GM19240 (cell line): ENCODE measurements around the gene PRSS23.
"Not testable (repeated sequence)": the region's sequence is repeated elsewhere in the genome, so short reads cannot be mapped to it uniquely, and the experiment has no call there.

ENCODE experiments used
- DNase-seq: peaks from one replicate; pipeline ENCODE4 v3.0.0; 2011; ENCODE audit warnings: low spot score; ENCODE audit not compliant: insufficient read length

PRSS23 gene

GRCh38 chr11:86812322-86812670, 12.0 kb downstream of the PRSS23 start:
- DNase-seq: no peak

- DNase-seq: no peak
These were observed 12.6 kb downstream of the PRSS23 start for GRCh38 chr11:86812981-86813380.

DNA sequence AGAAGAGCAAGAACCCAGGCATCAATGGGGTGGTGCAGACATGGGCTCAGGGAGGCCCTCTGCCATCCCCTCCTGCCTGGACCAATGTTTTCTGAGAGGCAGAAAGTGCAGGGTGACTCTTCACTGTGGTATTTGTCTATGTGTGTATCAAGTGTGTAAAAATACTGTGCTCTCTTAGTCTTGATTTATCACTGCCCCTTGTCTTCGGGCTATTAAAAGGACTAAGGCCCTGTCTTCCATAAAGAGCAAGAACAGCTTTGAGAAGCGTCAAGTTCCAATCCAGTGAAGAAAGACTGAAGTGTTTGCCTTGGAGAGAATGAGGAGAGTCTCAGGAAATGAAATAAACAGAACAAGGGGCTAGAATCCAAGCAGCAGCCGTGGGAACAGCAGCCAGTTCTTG, 14.4 kb downstream of the PRSS23 start:
- DNase-seq: no peak

DNA sequence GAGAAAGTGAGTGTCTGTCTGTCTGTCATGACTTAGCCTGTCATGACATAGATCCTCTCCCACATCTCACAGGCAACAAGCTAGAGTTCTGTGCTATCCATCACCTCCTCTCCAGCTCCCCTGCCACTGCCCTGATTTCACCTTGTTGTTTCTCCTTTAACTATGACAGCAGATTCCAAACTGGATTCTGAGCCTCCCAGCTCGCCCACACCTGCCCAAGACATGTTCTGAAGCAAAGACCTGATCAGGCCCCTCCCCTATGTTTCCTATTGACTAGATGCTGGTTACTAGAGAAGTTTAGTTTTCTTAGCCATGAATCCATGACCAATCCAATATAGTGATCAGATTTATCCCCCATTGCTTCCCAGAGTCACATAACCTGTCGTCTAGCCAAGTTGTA, 15.4 kb downstream of the PRSS23 start:
- no peak for DNase-seq

DNA sequence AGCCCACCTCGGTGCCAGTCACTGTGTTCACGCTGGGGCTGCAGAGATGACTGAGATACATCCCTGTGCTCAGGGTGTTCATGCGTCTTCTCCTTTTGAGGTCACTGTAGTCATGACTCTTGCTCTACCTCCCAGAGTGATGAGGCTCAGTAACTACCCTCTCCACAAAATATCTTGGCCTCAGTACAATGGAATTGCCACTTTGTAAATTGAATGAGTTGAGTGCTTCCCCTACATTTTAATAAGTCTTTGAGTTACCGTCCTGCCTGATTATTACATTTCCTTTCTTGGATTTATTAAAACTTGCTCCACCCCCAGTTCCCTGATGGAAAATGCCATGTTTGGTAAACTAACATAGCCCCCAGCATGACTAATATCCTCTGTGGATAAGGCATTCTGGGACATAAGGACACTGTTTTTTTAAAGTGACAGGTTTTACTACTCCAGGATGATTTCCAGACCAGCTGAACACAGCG, 15.9 kb downstream of the PRSS23 start:
- DNase-seq: no peak

DNA sequence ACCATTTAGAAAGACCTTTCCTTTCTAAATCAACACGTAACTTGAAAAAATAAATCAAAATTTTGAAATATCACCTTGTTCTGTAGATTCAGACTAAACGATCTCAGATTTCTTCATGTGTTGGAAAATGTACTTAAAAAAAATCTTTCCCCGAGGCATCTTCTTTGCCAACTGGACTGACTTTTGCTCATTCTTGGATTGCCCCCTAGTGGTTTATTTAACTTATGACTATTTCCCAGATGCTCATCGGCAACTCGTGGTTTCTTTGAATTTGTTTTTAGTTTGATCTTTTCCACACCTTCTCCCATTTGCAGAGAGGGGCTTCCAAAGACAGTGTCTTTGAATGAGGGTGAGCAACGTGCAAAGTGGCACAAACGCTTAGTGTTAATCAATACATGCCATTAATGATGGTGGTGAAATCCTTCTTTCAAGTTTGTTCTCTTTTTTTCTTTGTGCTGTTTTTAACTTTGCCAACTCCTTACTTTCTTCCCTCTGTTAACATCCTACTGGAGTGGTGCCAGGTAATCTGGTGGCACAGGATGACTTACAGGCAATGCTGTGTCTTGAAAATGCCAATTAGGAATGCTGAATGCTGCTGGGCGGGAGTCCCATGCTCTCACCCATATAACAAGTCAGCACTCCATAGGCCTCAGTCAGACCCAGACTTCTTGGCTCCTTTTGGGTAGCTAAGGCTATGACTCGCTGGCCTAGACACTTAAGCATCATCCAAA, 18.3 kb downstream of the PRSS23 start:
- no peak for DNase-seq

- not testable (repeated sequence) for DNase-seq
These were observed 23.8 kb downstream of the PRSS23 start for GRCh38 chr11:86824139-86824538.

- not testable (repeated sequence) for DNase-seq
These were observed 34.0 kb downstream of the PRSS23 start for GRCh38 chr11:86834376-86834775.

- DNase-seq: not testable (repeated sequence)
These were observed 44.6 kb downstream of the PRSS23 start for GRCh38 chr11:86844762-86845508.

- DNase-seq: no peak
These were observed 47.8 kb downstream of the PRSS23 start for GRCh38 chr11:86848132-86848531.

- DNase-seq: no peak
These were observed 49.3 kb downstream of the PRSS23 start for GRCh38 chr11:86849679-86850078.
